Adrenal gland (tissue), 12 donors: ENCODE measurements around the gene MILR1. TPM values are rescaled to one million over a fixed set of nuclear protein-coding genes. Genes with fewer than 3 reads are reported as not detected.

Experiments used
- DNase-seq, 7 donors: peaks; one replicate each; pipeline ENCODE4 v3.0.0-alpha.2; 2019 to 2020
- H3K27ac ChIP-seq, 5 donors: fragments of 200-600 bp; sonication (generic) in 4 of 5; 1 replicate in 3 of 5; 2 replicates in 2 of 5; pipeline versions ENCODE4 v1.5.1 to v1.8.0; 2016 to 2020; ENCODE audit warnings: mild to moderate bottlenecking in 1 of 5
- H3K27me3 ChIP-seq: fragments of 200-600 bp; 2 replicates; pipeline ENCODE4 v1.8.0; 2021
- H3K36me3 ChIP-seq, 2 donors: fragments of 200-600 bp; replicated peaks in 1 of 2; 1 replicate in 1 of 2; 2 replicates in 1 of 2; pipeline versions ENCODE4 v1.5.1 to v1.8.0; 2018 to 2022
- H3K4me1 ChIP-seq, 2 donors: fragments of 200-600 bp; replicated peaks in 1 of 2; 1 replicate in 1 of 2; 2 replicates in 1 of 2; pipeline versions ENCODE4 v1.5.1 to v1.8.0; 2018 to 2021
- H3K4me3 ChIP-seq, 4 donors: fragments of 200-600 bp; sonication (generic) in 3 of 4; one replicate each; pipeline ENCODE4 v1.5.1; 2016 to 2018
- H3K9me3 ChIP-seq, 3 donors: fragments of 200-600 bp; sonication (generic) in 1 of 3; replicated peaks in 1 of 3; 1 replicate in 2 of 3; 2 replicates in 1 of 3; pipeline versions ENCODE4 v1.5.1 to v1.8.0; 2016 to 2021
- POLR2A ChIP-seq, 2 donors: fragments of 450-650 bp; IDR thresholded peaks; one replicate each; pipeline ENCODE4 v1.6.1; 2017; ENCODE audit warnings: antibody characterized with exemption in 2 of 2, mild to moderate bottlenecking in 2 of 2, moderate library complexity in 1 of 2
- WGBS, 4 donors: extraction: QIAGEN DNeasy Blood & Tissue Kit in 2 of 4; methylation state at CpG; one replicate each; pipeline versions ENCODE4 v1.1.5 to v1.1.7; 2013 to 2017; 5-methylcytosine and 5-hydroxymethylcytosine counted together
- intact Hi-C, 2 donors: fragments of 100-400 bp; cut with DNase I; formaldehyde crosslinking; loops; one replicate each; pipeline versions ENCODE4 v1.14.1 to v1.15.0; 2022 to 2023
- microRNA counts, 2 donors: library from miRNA; unstranded; fragments of <30 nt; microRNA quantifications; one replicate each; lab custom pipeline; 2016
- microRNA-seq, 3 donors: library from miRNA; unstranded; fragments of <30 nt; microRNA quantifications; one replicate each; pipeline ENCODE4, GENCODE V29; 2017 to 2020
- polyA plus RNA-seq, 3 donors: library from polyadenylated mRNA; stranded (reverse); fragments of 200-250 nt in 2 of 3; fragments of 350-450 nt in 1 of 3; fragmentation: Illumina TruSeq in 1 of 3; extraction: RNeasy Lipid Tissue Mini Kit (QIAGEN cat#74804) in 1 of 3; gene quantifications; one replicate each; pipeline ENCODE4 v1.2.3, GENCODE V29; 2013 to 2014
- small RNA-seq, 2 donors: library from RNA; depleted of rRNA; stranded (forward); fragments of <200 nt; gene quantifications; one replicate each; pipeline ENCODE3, GENCODE V24; 2016
- total RNA-seq, 9 donors: library from RNA; depleted of rRNA in 4 of 9; stranded (reverse); fragments of >200 nt in 4 of 9; fragments of 120-200 nt in 1 of 9; fragmentation: NEBNext Ultra II Directional in 1 of 9; extraction: Animal tissue kit (Norgen Biotek cat#: 25700) in 1 of 9; gene quantifications; one replicate each; pipeline versions ENCODE4 v1.1.0 to v1.2.4, GENCODE V29; 2013 to 2023
- TF ChIP-seq, protein P1 (sequence below), 6 experiments: fragments of 450-650 bp in 4 of 6; fragments of 200-600 bp in 2 of 6; sonication (generic) in 1 of 6; IDR thresholded peaks; 1 replicate in 5 of 6; 2 replicates in 1 of 6; pipeline versions ENCODE4 v1.5.1 to v1.8.0; 2016 to 2021; ENCODE audit warnings: antibody characterized with exemption in 6 of 6, mild to moderate bottlenecking in 2 of 6, moderate library complexity in 1 of 6
- donor health status: healthy with polysubstance abuse.
- donor health status: Bipolar disorder and iron deficiency.
- donor health status: DM: yes; HTN: yes; CAD: no.
- donor health status: DM: no; HTN: no; CAD: no.
- donor health status: DM: no; HTN: no; CAD: no.
- donor health status: DM: yes; HTN: yes; CAD: no.

The MILR1 gene
- total and polyA plus RNA-seq, 12 donors: 2.9 to 28.0 (median 17.1) TPM

- 60 to 76% (median 71%) methylated on average over 2 of the region's 2 CpGs for WGBS, 4 donors
- TF ChIP-seq, protein P1, sequence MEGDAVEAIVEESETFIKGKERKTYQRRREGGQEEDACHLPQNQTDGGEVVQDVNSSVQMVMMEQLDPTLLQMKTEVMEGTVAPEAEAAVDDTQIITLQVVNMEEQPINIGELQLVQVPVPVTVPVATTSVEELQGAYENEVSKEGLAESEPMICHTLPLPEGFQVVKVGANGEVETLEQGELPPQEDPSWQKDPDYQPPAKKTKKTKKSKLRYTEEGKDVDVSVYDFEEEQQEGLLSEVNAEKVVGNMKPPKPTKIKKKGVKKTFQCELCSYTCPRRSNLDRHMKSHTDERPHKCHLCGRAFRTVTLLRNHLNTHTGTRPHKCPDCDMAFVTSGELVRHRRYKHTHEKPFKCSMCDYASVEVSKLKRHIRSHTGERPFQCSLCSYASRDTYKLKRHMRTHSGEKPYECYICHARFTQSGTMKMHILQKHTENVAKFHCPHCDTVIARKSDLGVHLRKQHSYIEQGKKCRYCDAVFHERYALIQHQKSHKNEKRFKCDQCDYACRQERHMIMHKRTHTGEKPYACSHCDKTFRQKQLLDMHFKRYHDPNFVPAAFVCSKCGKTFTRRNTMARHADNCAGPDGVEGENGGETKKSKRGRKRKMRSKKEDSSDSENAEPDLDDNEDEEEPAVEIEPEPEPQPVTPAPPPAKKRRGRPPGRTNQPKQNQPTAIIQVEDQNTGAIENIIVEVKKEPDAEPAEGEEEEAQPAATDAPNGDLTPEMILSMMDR (IDR thresholded peaks at IDR 0.05): no peak
- no peak for TF ChIP-seq POLR2A (IDR thresholded peaks at IDR 0.05)
- no peak for DNase-seq
- intact Hi-C loops: no loop called here
- no peak overlapping the region for H3K27ac ChIP-seq
- peak overlapping the region in 1 of 4 donors; percentile 90 for H3K4me3 ChIP-seq
- H3K36me3 ChIP-seq: peaks cover 0 to 37% of the 10 kb centered on the region in 2 donors
- no peaks in the 10 kb centered on the region for H3K9me3 ChIP-seq
- H3K27me3 ChIP-seq: no peaks in the 10 kb centered on the region
- peaks cover 19 to 28% of the 10 kb centered on the region in 2 donors for H3K4me1 ChIP-seq
These were observed 59.8 kb downstream of the MILR1 start for GRCh38 chr17:64508683-64509082.

- intact Hi-C loops: no loop called here
- 86 to 91% (median 89%) methylated on average over 6 of the region's 6 CpGs for WGBS, 4 donors
- no peak for DNase-seq
These were observed 60.3 kb downstream of the MILR1 start for GRCh38 chr17:64509179-64509578.

GRCh38 chr17:64515419-64515818, 66.5 kb downstream of the MILR1 start:
- TF ChIP-seq, protein P1 (IDR thresholded peaks at IDR 0.05): no peak
- no peak for TF ChIP-seq POLR2A (IDR thresholded peaks at IDR 0.05)
- intact Hi-C loops: no loop called here
- Histone ChIP-seq H3K9me3 (no peaks in the 10 kb centered on the region), H3K4me3 (no peak overlapping the region), H3K36me3 (peaks cover 4 to 77% of the 10 kb centered on the region in 2 donors), H3K4me1 (peaks cover 0 to 3% of the 10 kb centered on the region in 2 donors), H3K27ac (no peak overlapping the region), H3K27me3 (no peaks in the 10 kb centered on the region)
- no peak for DNase-seq
- whole genome bisulfite sequencing, 4 donors: 75 to 91% (median 78%) methylated on average over 2 of the region's 2 CpGs

More at GRCh38 chr17:64509179-64509578, 60.3 kb downstream of the MILR1 start:
- H3K4me1 ChIP-seq: peaks cover 14 to 23% of the 10 kb centered on the region in 2 donors
- H3K9me3 ChIP-seq: no peaks in the 10 kb centered on the region
- TF ChIP-seq, protein P1 (IDR thresholded peaks at IDR 0.05): no peak
- no peak for TF ChIP-seq POLR2A (IDR thresholded peaks at IDR 0.05)
- no peaks in the 10 kb centered on the region for H3K27me3 ChIP-seq
- H3K4me3 ChIP-seq: no peak overlapping the region
- H3K36me3 ChIP-seq: peaks cover 0 to 34% of the 10 kb centered on the region in 2 donors
- no peak overlapping the region for H3K27ac ChIP-seq

DNA sequence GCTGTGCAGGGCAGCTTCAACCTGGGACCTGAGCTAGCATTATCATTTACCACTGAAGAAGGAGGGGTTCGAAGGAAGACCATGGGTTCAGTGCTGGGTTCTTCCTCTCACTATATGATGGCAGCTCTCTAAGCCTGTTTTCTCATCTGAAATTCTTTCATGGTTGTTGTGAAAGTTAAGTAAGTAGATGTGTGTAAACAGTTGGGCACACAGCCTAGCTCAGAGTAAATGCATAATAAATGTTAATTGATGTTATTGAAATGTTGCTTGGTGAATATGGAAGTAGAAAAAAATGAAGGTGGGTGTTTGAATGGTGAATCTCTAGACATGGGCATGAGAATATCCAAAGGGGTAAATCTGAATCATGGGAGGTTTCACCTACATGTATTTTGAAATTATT, 66.9 kb downstream of the MILR1 start:
- H3K9me3 ChIP-seq: no peaks in the 10 kb centered on the region
- no peak for DNase-seq
- intact Hi-C loops: no loop called here
- no peak for TF ChIP-seq POLR2A (IDR thresholded peaks at IDR 0.05)
- TF ChIP-seq, protein P1 (IDR thresholded peaks at IDR 0.05): no peak
- no peaks in the 10 kb centered on the region for H3K27me3 ChIP-seq
- H3K27ac ChIP-seq: no peak overlapping the region
- peaks cover 0 to 3% of the 10 kb centered on the region in 2 donors for H3K4me1 ChIP-seq
- peaks cover 4 to 77% of the 10 kb centered on the region in 2 donors for H3K36me3 ChIP-seq
- WGBS, 4 donors: 90 to 100% (median 99%) methylated on average over 1 of the region's 1 CpG
- no peak overlapping the region for H3K4me3 ChIP-seq

MicroRNAs encoded within 50 kb of the gene (microRNA counts, 767-probe panel; counts per million panel counts)
- 0 counts per million in 2 donors for microRNA hsa-miR-1273e (lab: Ali Mortazavi, UCI)

Small RNA genes within 50 kb of the gene (microRNA-seq; reads per million reads assigned to microRNA genes)
- gene MIR1273E (0 reads per million in 3 donors), gene MIR3064 (9.8 to 12.5 (median 11.4) reads per million in 3 donors), gene MIR5047 (0 reads per million in 3 donors)

Small RNA genes within 50 kb of the gene (small RNA-seq; reads per million reads assigned to genes)
- gene ATP5MFP4: 0 reads per million in 2 donors
- 0 reads per million in 2 donors for gene MIR1273E

Other genes starting within 250 kb of the MILR1 start
- 10 to 100 TPM; 56.5 to 91.5 (median 63.0) TPM for gene TEX2, start 185.9 kb upstream of the MILR1 start, total RNA-seq
- 10 to 100 TPM; 12.0 to 80.6 (median 18.5) TPM for gene TEX2, start 185.9 kb upstream of the MILR1 start, polyA plus RNA-seq
- 100 to 1,000 TPM in 3 of 9 donors, 10 to 100 TPM in 6; 14.0 to 119 (median 54.2) TPM for gene PECAM1, start 58.3 kb upstream of the MILR1 start, total RNA-seq
- 10 to 100 TPM; 11.6 to 46.0 (median 27.6) TPM for gene PECAM1, start 58.3 kb upstream of the MILR1 start, polyA plus RNA-seq
- 10 to 100 TPM in 5 of 9 donors, 1 to 10 TPM in 4; 3.1 to 28.7 (median 11.1) TPM for gene POLG2, start 47.9 kb downstream of the MILR1 start, total RNA-seq
- 10 to 100 TPM in 2 of 3 donors, 1 to 10 TPM in 1; 7.6 to 14.7 (median 11.1) TPM for gene POLG2, start 47.9 kb downstream of the MILR1 start, polyA plus RNA-seq
- gene DDX5, start 57.2 kb downstream of the MILR1 start, total RNA-seq: 1,000 to 10,000 TPM in 4 of 9 donors, 100 to 1,000 TPM in 5; 315 to 1,846 (median 891) TPM
- 1,000 to 10,000 TPM in 2 of 3 donors, 100 to 1,000 TPM in 1; 829 to 1,098 (median 1,016) TPM for gene DDX5, start 57.2 kb downstream of the MILR1 start, polyA plus RNA-seq
- 10 to 100 TPM in 8 of 9 donors, 1 to 10 TPM in 1; 7.7 to 46.6 (median 19.2) TPM for gene CEP95, start 57.9 kb downstream of the MILR1 start, total RNA-seq
- gene CEP95, start 57.9 kb downstream of the MILR1 start, polyA plus RNA-seq: 100 to 1,000 TPM in 1 of 3 donors, 10 to 100 TPM in 2; 23.8 to 114 (median 66.5) TPM
- gene SMURF2, start 213.2 kb downstream of the MILR1 start, total RNA-seq: 10 to 100 TPM; 13.2 to 36.9 (median 19.2) TPM
- 10 to 100 TPM in 1 of 3 donors, 1 to 10 TPM in 2; 7.7 to 15.8 (median 7.9) TPM for gene SMURF2, start 213.2 kb downstream of the MILR1 start, polyA plus RNA-seq